Testis (tissue), 3 donors: ENCODE data around the gene ZNF521. TPM values are rescaled to one million over a fixed set of nuclear protein-coding genes. Genes with fewer than 3 reads are reported as not detected.

Experiments used
- DNase-seq: peaks from one replicate; pipeline ENCODE4 v3.0.0-alpha.2; 2019
- H3K27ac ChIP-seq, 2 donors: fragments of 200-600 bp; sonication (generic); one replicate each; pipeline ENCODE4 v1.5.1; 2019
- H3K27me3 ChIP-seq: fragments of 200-600 bp; sonication (generic); one replicate; pipeline ENCODE4 v1.5.1; 2019
- H3K36me3 ChIP-seq: fragments of 200-600 bp; sonication (generic); one replicate; pipeline ENCODE4 v1.5.1; 2017; ENCODE audit warnings: low read depth; ENCODE audit errors: missing control alignments
- H3K4me1 ChIP-seq: fragments of 200-600 bp; sonication (generic); one replicate; pipeline ENCODE4 v1.5.1; 2019
- H3K4me3 ChIP-seq, 2 donors: fragments of 200-600 bp; sonication (generic); one replicate each; pipeline ENCODE4 v1.5.1; 2017 to 2019
- H3K9me3 ChIP-seq: fragments of 200-600 bp; sonication (generic); one replicate; pipeline ENCODE4 v1.5.1; 2017
- CTCF ChIP-seq, 3 experiments: fragments of 450-650 bp in 2 of 3; fragments of 200-600 bp in 1 of 3; sonication (generic) in 1 of 3; IDR thresholded peaks; one replicate each; pipeline ENCODE4 v1.5.1; 2016 to 2019; ENCODE audit warnings: antibody characterized with exemption in 3 of 3, mild to moderate bottlenecking in 2 of 3, moderate library complexity in 1 of 3
- POLR2A ChIP-seq: fragments of 450-650 bp; IDR thresholded peaks from one replicate; pipeline ENCODE4 v1.6.1; 2017; ENCODE audit warnings: antibody characterized with exemption, mild to moderate bottlenecking, moderate library complexity
- WGBS, 2 donors: methylation state at CpG; one replicate each; pipeline ENCODE4 v1.1.5; 2018; 5-methylcytosine and 5-hydroxymethylcytosine counted together
- intact Hi-C: fragments of 100-400 bp; cut with DNase I; formaldehyde crosslinking; loops from one replicate; pipeline ENCODE4 v1.15.1; 2023; ENCODE audit warnings: low total_unique reads
- polyA plus RNA-seq: library from polyadenylated mRNA; stranded (reverse); fragments of 350-450 nt; fragmentation: Illumina TruSeq; extraction: RNeasy Lipid Tissue Mini Kit (QIAGEN cat#74804); gene quantifications from one replicate; pipeline ENCODE4 v1.2.3, GENCODE V29; 2014; ENCODE audit warnings: low read depth, low replicate concordance; ENCODE audit not compliant: insufficient read depth
- total RNA-seq, 2 donors: library from RNA; depleted of rRNA; stranded (reverse); fragments of >200 nt; gene quantifications; one replicate each; pipeline ENCODE4 v1.2.3, GENCODE V29; 2016

The ZNF521 gene
- total and polyA plus RNA-seq, 3 donors from 2014 or later = 8.7 to 46.9 (median 34.7) TPM

GRCh38 chr18:25261768-25262167 lies 90.2 kb downstream of the ZNF521 start:
- no peak overlapping the region for H3K4me3 ChIP-seq
- no peaks in the 10 kb centered on the region for H3K4me1 ChIP-seq
- no peaks in the 10 kb centered on the region for H3K9me3 ChIP-seq
- WGBS, 2 donors = 79 to 87% methylated on average over 5 of the region's 5 CpGs
- TF ChIP-seq POLR2A = no peak
- intact Hi-C loops = no loop called here
- no peak for DNase-seq
- no peaks in the 10 kb centered on the region for H3K36me3 ChIP-seq
- H3K27ac ChIP-seq = no peak overlapping the region
- no peaks in the 10 kb centered on the region for H3K27me3 ChIP-seq

GRCh38 chr18:25256439-25256838 lies 95.5 kb downstream of the ZNF521 start:
- Histone ChIP-seq H3K4me1 (no peaks in the 10 kb centered on the region), H3K9me3 (no peaks in the 10 kb centered on the region), H3K27me3 (no peaks in the 10 kb centered on the region), H3K27ac (no peak overlapping the region), H3K4me3 (no peak overlapping the region), H3K36me3 (no peaks in the 10 kb centered on the region)
- intact Hi-C loops = no loop called here
- 87 to 95% methylated on average over 4 of the region's 4 CpGs for WGBS, 2 donors
- no peak for TF ChIP-seq POLR2A
- TF ChIP-seq CTCF (IDR thresholded peaks at IDR 0.05) = no peak
- no peak for DNase-seq

GRCh38 chr18:25253779-25254178 lies 98.2 kb downstream of the ZNF521 start:
- Histone ChIP-seq H3K27me3 (no peaks in the 10 kb centered on the region), H3K4me3 (no peak overlapping the region), H3K27ac (no peak overlapping the region), H3K36me3 (no peaks in the 10 kb centered on the region), H3K4me1 (no peaks in the 10 kb centered on the region), H3K9me3 (no peaks in the 10 kb centered on the region)
- intact Hi-C loops = no loop called here
- no peak for TF ChIP-seq POLR2A
- no peak for TF ChIP-seq CTCF (IDR thresholded peaks at IDR 0.05)
- DNase-seq = no peak
- WGBS, 2 donors = 85 to 97% methylated on average over 1 of the region's 1 CpG

GRCh38 chr18:25253136-25253535 lies 98.8 kb downstream of the ZNF521 start:
- no peaks in the 10 kb centered on the region for H3K27me3 ChIP-seq
- no peaks in the 10 kb centered on the region for H3K36me3 ChIP-seq
- intact Hi-C loops = no loop called here
- TF ChIP-seq POLR2A (no peak), CTCF (IDR thresholded peaks at IDR 0.05) (no peak)
- 78 to 87% methylated on average over 1 of the region's 1 CpG for WGBS, 2 donors
- no peaks in the 10 kb centered on the region for H3K9me3 ChIP-seq
- no peak for DNase-seq
- H3K4me3 ChIP-seq = no peak overlapping the region
- H3K27ac ChIP-seq = no peak overlapping the region
- no peaks in the 10 kb centered on the region for H3K4me1 ChIP-seq

- H3K4me1 ChIP-seq = no peaks in the 10 kb centered on the region
- no peaks in the 10 kb centered on the region for H3K9me3 ChIP-seq
- H3K4me3 ChIP-seq = no peak overlapping the region
- 58 to 63% methylated on average over 4 of the region's 4 CpGs for WGBS, 2 donors
- TF ChIP-seq CTCF (IDR thresholded peaks at IDR 0.05) (no peak), POLR2A (no peak)
- no peaks in the 10 kb centered on the region for H3K27me3 ChIP-seq
- no peak for DNase-seq
- no peaks in the 10 kb centered on the region for H3K36me3 ChIP-seq
- intact Hi-C loops = no loop called here
- no peak overlapping the region for H3K27ac ChIP-seq
These were observed 100.9 kb downstream of the ZNF521 start for GRCh38 chr18:25251068-25251467.
